Measurements from ENCODE around the gene NPSR1.

DNA sequence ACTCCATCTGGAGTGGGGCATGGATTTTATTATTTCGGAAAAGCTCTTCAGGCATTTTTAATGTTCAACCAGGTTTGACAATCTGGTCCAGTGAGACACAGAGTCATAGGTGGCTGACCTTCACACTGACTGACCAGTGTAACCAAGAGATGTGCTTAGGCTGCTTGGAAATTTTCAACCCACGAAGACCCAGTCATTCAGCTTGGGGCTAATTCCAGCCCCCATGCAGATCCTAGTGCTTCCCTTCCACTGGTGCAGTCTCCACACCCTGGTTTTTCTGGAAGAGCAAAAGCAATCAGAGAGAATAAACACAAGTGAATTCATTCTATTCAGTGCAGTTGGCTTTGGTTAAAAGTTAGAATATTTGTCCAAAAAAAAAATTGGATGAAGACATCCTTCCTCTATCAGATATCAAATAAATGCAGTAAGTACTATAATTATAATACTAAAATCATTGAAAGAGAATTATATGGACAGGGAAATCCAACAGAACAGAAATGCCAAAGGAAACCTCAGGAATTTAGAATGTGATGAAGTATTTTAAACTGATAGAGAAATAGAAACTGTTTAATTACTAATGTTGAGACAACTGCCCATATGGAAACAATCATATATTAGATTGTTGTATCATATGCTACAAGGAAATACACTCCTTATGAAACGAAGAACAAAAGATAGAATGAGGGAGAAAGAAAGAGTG is 178.0 kb downstream of the NPSR1 start:
- TF ChIP-seq POLR2A (IDR thresholded peaks at IDR 0.05; ENCODE audit: low read depth, low read length) (no peak), POLR2AphosphoS5 (IDR thresholded peaks at IDR 0.05; ENCODE audit: low read depth, low read length) (no peak)
